Endothelial cell of umbilical vein (primary cell): ENCODE results near the gene BMP8B. TPM values are rescaled to one million over a fixed set of nuclear protein-coding genes. Genes with fewer than 3 reads are reported as not detected.

ENCODE experiments used
- Bru-seq: library from RNA; stranded (reverse); fragments of 400-500 nt; gene quantifications from one replicate; lab custom pipeline; 2021; lab: Mats Ljungman, UMichigan
- BruChase-seq, 2 experiments: library from RNA; stranded (reverse); fragments of 400-500 nt; gene quantifications; one replicate each; lab custom pipeline; 2021; lab: Mats Ljungman, UMichigan
- BruUV-seq: library from RNA; stranded (reverse); fragments of 400-500 nt; replicated peaks from 2 replicates; lab custom pipeline; 2021; lab: Mats Ljungman, UMichigan
- CTCF ChIA-PET: fragments of 300-600, 350-600 bp; sonication (Branson Sonifier 250); formaldehyde crosslinking; loops from one replicate; lab custom pipeline; 2021; ENCODE audit warnings: antibody characterized with exemption, inconsistent platforms; lab: Charles Lee
- POLR2A ChIA-PET: fragments of 300-600, 350-600 bp; sonication (Branson Sonifier 250); formaldehyde crosslinking; loops from one replicate; lab custom pipeline; 2021; ENCODE audit warnings: antibody characterized with exemption, inconsistent platforms; lab: Charles Lee
- DNase-seq: peaks from one replicate; pipeline ENCODE4 v3.0.0-alpha.2; 2011; ENCODE audit warnings: low read depth, low spot score
- FAIRE-seq: peaks from 2 replicates; lab custom pipeline; 2011; peaks lifted over from hg19 to GRCh38; lab: Jason Lieb, UNC
- H2AFZ ChIP-seq: 2 replicates; pipeline ENCODE4 v1.6.0; 2012; ENCODE audit warnings: low read depth, low read length, control low read depth, inconsistent platforms
- H3K27ac ChIP-seq: 2 replicates; pipeline ENCODE4 v1.5.1; 2011; ENCODE audit warnings: low read depth, mild to moderate bottlenecking, control low read depth, low read length, moderate library complexity; ENCODE audit not compliant: insufficient read depth
- H3K27me3 ChIP-seq, 2 experiments: 2 replicates each; pipeline versions ENCODE4 v1.6.0 to v1.6.1; 2011; ENCODE audit warnings: low read length in 2 of 2, mixed read lengths in 1 of 2; ENCODE audit not compliant: control insufficient read depth in 2 of 2, insufficient read depth in 2 of 2
- H3K36me3 ChIP-seq, 2 experiments: 2 replicates in 1 of 2; 3 replicates in 1 of 2; pipeline ENCODE4 v1.5.1; 2011; ENCODE audit warnings: low read length in 2 of 2, mild to moderate bottlenecking in 1 of 2, moderate library complexity in 1 of 2; ENCODE audit not compliant: control insufficient read depth in 2 of 2, insufficient read depth in 2 of 2; ENCODE audit errors: extremely low read depth in 1 of 2
- H3K4me1 ChIP-seq: 3 replicates; pipeline ENCODE4 v1.5.1; 2011; ENCODE audit warnings: mild to moderate bottlenecking, low read length; ENCODE audit not compliant: control insufficient read depth, insufficient read depth; ENCODE audit errors: extremely low read depth
- H3K4me2 ChIP-seq: 2 replicates; pipeline ENCODE4 v1.6.1; 2011; ENCODE audit warnings: low read length, control low read depth, mixed read lengths; ENCODE audit not compliant: insufficient read depth
- H3K4me3 ChIP-seq, 3 experiments: fragments of 200-600 bp in 1 of 3; sonication (generic), shearing (Covaris generic) in 1 of 3; replicated peaks in 1 of 3; 2 replicates each; pipeline ENCODE4 v1.5.1; 2011 to 2016; ENCODE audit warnings: control low read depth in 3 of 3, low read length in 3 of 3, mild to moderate bottlenecking in 2 of 3, inconsistent platforms in 1 of 3, low read depth in 1 of 3, moderate library complexity in 1 of 3; ENCODE audit not compliant: insufficient read depth in 1 of 3
- H3K79me2 ChIP-seq: 2 replicates; pipeline ENCODE4 v1.6.0; 2012; ENCODE audit warnings: low read length, inconsistent platforms; ENCODE audit not compliant: control insufficient read depth, insufficient read depth
- H3K9ac ChIP-seq: replicated peaks from 2 replicates; pipeline ENCODE3; 2011; ENCODE audit warnings: low read length, control low read depth; ENCODE audit not compliant: insufficient read depth; ENCODE audit errors: extremely low read depth
- H3K9me1 ChIP-seq: replicated peaks from 3 replicates; pipeline ENCODE4 v1.6.0; 2011; ENCODE audit warnings: mild to moderate bottlenecking, low read length; ENCODE audit not compliant: control insufficient read depth, insufficient read depth; ENCODE audit errors: extremely low read depth
- H3K9me3 ChIP-seq: replicated peaks from 2 replicates; pipeline ENCODE4 v1.5.1; 2012; ENCODE audit warnings: low read length, inconsistent platforms; ENCODE audit not compliant: control insufficient read depth, insufficient read depth
- H4K20me1 ChIP-seq: replicated peaks from 2 replicates; pipeline ENCODE3; 2011; ENCODE audit warnings: mild to moderate bottlenecking, low read length; ENCODE audit not compliant: control insufficient read depth, insufficient read depth; ENCODE audit errors: extremely low read depth
- CTCF ChIP-seq, 2 donors: IDR thresholded peaks; 1 replicate in 1 of 2; 2 replicates in 1 of 2; pipeline ENCODE4 v1.5.1; 2011; ENCODE audit warnings: low read length in 2 of 2, mild to moderate bottlenecking in 2 of 2, moderate library complexity in 2 of 2, control low read depth in 1 of 2, inconsistent platforms in 1 of 2, low read depth in 1 of 2; ENCODE audit not compliant: insufficient read depth in 1 of 2; ENCODE audit errors: extremely low read depth in 1 of 2
- EZH2 ChIP-seq: IDR thresholded peaks from 2 replicates; pipeline ENCODE4 v1.6.1; 2012; ENCODE audit warnings: borderline replicate concordance, low read depth, mild to moderate bottlenecking, moderate library complexity, low read length, inconsistent platforms; ENCODE audit not compliant: severe bottlenecking
- FOS ChIP-seq: IDR thresholded peaks from 2 replicates; pipeline ENCODE4 v1.6.1; 2011; ENCODE audit warnings: mild to moderate bottlenecking, low read length, moderate library complexity, borderline replicate concordance; ENCODE audit not compliant: insufficient read depth
- GATA2 ChIP-seq: IDR thresholded peaks from 2 replicates; pipeline ENCODE4 v1.7.0; 2011; ENCODE audit warnings: low read depth, mild to moderate bottlenecking, moderate library complexity, mixed read lengths, low read length; ENCODE audit not compliant: insufficient read length, insufficient read depth
- MAX ChIP-seq: IDR thresholded peaks from 2 replicates; pipeline ENCODE4 v1.6.1; 2011; ENCODE audit not compliant: insufficient read depth, insufficient read length
- MYC ChIP-seq: IDR thresholded peaks from one replicate; pipeline ENCODE4 v1.6.1; 2011; ENCODE audit warnings: mild to moderate bottlenecking, low read depth, low read length
- POLR2A ChIP-seq: IDR thresholded peaks from 2 replicates; pipeline ENCODE4 v1.6.1; 2012; ENCODE audit warnings: low read depth, mild to moderate bottlenecking, control low read depth, low read length
- POLR2AphosphoS5 ChIP-seq: IDR thresholded peaks from 2 replicates; pipeline ENCODE4 v1.6.1; 2012; ENCODE audit warnings: low read depth, mild to moderate bottlenecking, control low read depth, low read length, moderate library complexity; ENCODE audit not compliant: insufficient read depth
- dilution Hi-C: fragments of 300-500 bp; cut with MboI; formaldehyde crosslinking; loops from one replicate; pipeline ENCODE4 v1.15.0; 2019; ENCODE audit warnings: low sequenced_read_pairs; ENCODE audit not compliant: extremely low pct_ligation_motif_present
- intact Hi-C: fragments of 100-400 bp; cut with micrococcal nuclease; formaldehyde crosslinking; loops from one replicate; pipeline ENCODE4 v1.10.0; 2022
- long read RNA-seq: library from polyadenylated mRNA; stranded (forward); transcript quantifications from one replicate; pipeline ENCODE4 v2.0.0, GENCODE V29; 2021
- polyA minus RNA-seq, 3 experiments: library from RNA; depleted of rRNA, polyadenylated mRNA; stranded (reverse); fragments of >200 nt; gene quantifications; 1 replicate in 1 of 3; 2 replicates in 2 of 3; pipeline ENCODE4 v1.2.3, GENCODE V29; 2011
- polyA plus RNA-seq, 4 experiments: library from polyadenylated mRNA; depleted of rRNA in 3 of 4; stranded (reverse) in 3 of 4; unstranded in 1 of 4; fragments of >200 nt; gene quantifications; 2 replicates each; pipeline versions ENCODE4 v1.2.1 to v1.2.3, GENCODE V29; 2011 to 2012; ENCODE audit warnings: missing spikeins in 1 of 4
- total RNA-seq: library from RNA; stranded (reverse); gene quantifications from 2 replicates; pipeline ENCODE4 v1.2.3, GENCODE V29; 2021

The BMP8B gene
- 0.07 TPM in 1 of 2 replicates, not detected in the other for total RNA-seq
- 0.03 TPM in 1 of 2 replicates, not detected in the other for polyA plus RNA-seq
- 0.01 and 0.03 TPM in 2 replicates for polyA plus RNA-seq (2011; cell fraction: cytosol; rRNA removed)
- not detected in 2 replicates for polyA plus RNA-seq (2011; cell fraction: nucleus; rRNA removed)
- 0.07 TPM in 2 replicates for polyA plus RNA-seq (2012)
- polyA minus RNA-seq = not detected in 2 replicates
- 2.9 TPM for polyA minus RNA-seq (2011; cell fraction: cytosol; rRNA and poly(A)+ RNA removed)
- polyA minus RNA-seq (2011; cell fraction: nucleus; rRNA and poly(A)+ RNA removed) = not detected in 2 replicates
- Bru-seq, nascent RNA = percentile 11 among the genes with signal in this experiment
- percentile 23 among the genes with signal in this experiment for BruChase-seq, experiment 1, labeled RNA remaining after a 6-hour chase
- percentile 13 among the genes with signal in this experiment for BruChase-seq, experiment 2, labeled RNA remaining after a 2-hour chase
- long read RNA-seq, partial matches to known transcripts = 0 of 1 reads
- long read RNA-seq, other reads (novel, unspliced or antisense) = 1 of 1 reads

GRCh38 chr1:39788758-39789570 is at the start of gene BMP8B:
Gene BMP8B (minus strand): TSS chr1:39788865. CDS start chr1:39788485, 380 bp downstream.
- FAIRE-seq = peak; percentile 60
- H3K27ac ChIP-seq = no peak within 1 kb of the TSS
- H3K9ac ChIP-seq = peak within 1 kb of the TSS; percentile 16
- H3K4me3 ChIP-seq = peak within 1 kb of the TSS in 2 of 3 experiments; percentile 5 to 26
- POLR2A ChIA-PET = interaction anchor here (0.6 kb wide), 1 partner anchor 223 kb away, joined by 4 read pairs; no protein-coding TSS in a partner anchor
- peaks cover 19 to 31% of the 10 kb centered on the region in 2 experiments for H3K27me3 ChIP-seq
- BruUV-seq = no TSS peak
- intact Hi-C loops = no loop called here
- no peaks in the 10 kb centered on the region for H3K9me3 ChIP-seq
- peaks cover 3% of the 10 kb centered on the region for H3K4me1 ChIP-seq
- H3K9me1 ChIP-seq = no peaks in the 10 kb centered on the region
- DNase-seq = no peak
- H3K4me2 ChIP-seq = peak within 1 kb of the TSS; percentile 47
- H2AFZ ChIP-seq = peak within 1 kb of the TSS; percentile 70
- H4K20me1 ChIP-seq = no peaks in the 10 kb centered on the region
- H3K79me2 ChIP-seq = no peaks in the 10 kb centered on the region
- dilution Hi-C loops = no loop called here
- no peak for TF ChIP-seq POLR2AphosphoS5
- TF ChIP-seq CTCF (IDR thresholded peaks at IDR 0.05; ENCODE audit: extremely low read depth in 1 of 2, insufficient read depth in 1 of 2, low read depth in 1 of 2, low read length in 2 of 2) = no peak
- TF ChIP-seq POLR2A = no peak
- no peak for TF ChIP-seq MYC
- TF ChIP-seq FOS = no peak
- TF ChIP-seq EZH2 = peak; percentile 80
- TF ChIP-seq MAX = no peak
- no peak for TF ChIP-seq GATA2
- H3K36me3 ChIP-seq = no peaks in the 10 kb centered on the region
- CTCF ChIA-PET = interaction anchor here (0.6 to 1.1 kb wide), 2 partner anchors 27 to 87 kb away, joined by 3 read pairs; no protein-coding TSS in a partner anchor
